ENCODE results near the gene CIDEB. TPM values are rescaled to one million over a fixed set of nuclear protein-coding genes. Genes with fewer than 3 reads are reported as not detected.

Gene CIDEB
- total RNA-seq, 4 donors from 2014 or later, result 4.6 to 13.0 (median 9.5) TPM

GRCh38 chr14:24260026-24260779 is 47.6 kb downstream of the CIDEB start:
- peak; percentile 41 to 61 for DNase-seq

GRCh38 chr14:24259282-24260025 is 48.3 kb downstream of the CIDEB start:
- H3K27ac ChIP-seq, result peak overlapping the region; percentile 45 to 56 (median 49)
- intact Hi-C loops (cut with DNase I), result no loop called here
- H3K36me3 ChIP-seq, result no peaks in the 10 kb centered on the region
- H3K9me3 ChIP-seq, result no peaks in the 10 kb centered on the region
- H3K4me1 ChIP-seq, result peaks cover 15 to 16% of the 10 kb centered on the region in 2 donors
- peak; percentile 79 to 85 for DNase-seq
- TF ChIP-seq POLR2A (IDR thresholded peaks at IDR 0.05) (no peak), CTCF (IDR thresholded peaks at IDR 0.05) (no peak)
- no peaks in the 10 kb centered on the region for H3K27me3 ChIP-seq
- 68 to 75% methylated on average over 10 to 15 of the region's 16 CpGs for WGBS, 2 donors
- no peak overlapping the region for H3K4me3 ChIP-seq (replicated peaks in 1 of 3)

More at GRCh38 chr14:24260026-24260779, 47.6 kb downstream of the CIDEB start:
- Histone ChIP-seq H3K36me3 (no peaks in the 10 kb centered on the region), H3K27ac (peak overlapping the region in 2 of 3 donors; percentile 45 to 56), H3K4me3 (replicated peaks in 1 of 3) (no peak overlapping the region), H3K9me3 (no peaks in the 10 kb centered on the region), H3K27me3 (no peaks in the 10 kb centered on the region), H3K4me1 (peaks cover 15 to 16% of the 10 kb centered on the region in 2 donors)
- no peak for TF ChIP-seq POLR2A (IDR thresholded peaks at IDR 0.05)
- TF ChIP-seq CTCF (IDR thresholded peaks at IDR 0.05), result no peak
- WGBS, 2 donors, result 87 to 93% methylated on average over 15 to 16 of the region's 16 CpGs
- intact Hi-C loops (cut with DNase I), result no loop called here

- intact Hi-C loops (cut with DNase I), result no loop called here
- 90 to 95% methylated on average over 17 to 18 of the region's 18 CpGs for WGBS, 2 donors
- TF ChIP-seq CTCF (IDR thresholded peaks at IDR 0.05), result no peak
- TF ChIP-seq POLR2A (IDR thresholded peaks at IDR 0.05), result no peak
- DNase-seq, result no peak
- peaks cover 15 to 16% of the 10 kb centered on the region in 2 donors for H3K4me1 ChIP-seq
- no peaks in the 10 kb centered on the region for H3K9me3 ChIP-seq
- peak overlapping the region in 1 of 3 donors; percentile 56 for H3K27ac ChIP-seq
- H3K36me3 ChIP-seq, result no peaks in the 10 kb centered on the region
- no peak overlapping the region for H3K4me3 ChIP-seq (replicated peaks in 1 of 3)
- H3K27me3 ChIP-seq, result no peaks in the 10 kb centered on the region
These were observed 49.1 kb downstream of the CIDEB start for GRCh38 chr14:24258548-24259265.

GRCh38 chr14:24258119-24258518 is 49.7 kb downstream of the CIDEB start:
- intact Hi-C loops (cut with DNase I), result no loop called here

More at GRCh38 chr14:24258119-24258518, 49.7 kb downstream of the CIDEB start:
- H3K36me3 ChIP-seq, result no peaks in the 10 kb centered on the region
- DNase-seq, result no peak
- peaks cover 15 to 16% of the 10 kb centered on the region in 2 donors for H3K4me1 ChIP-seq
- no peaks in the 10 kb centered on the region for H3K9me3 ChIP-seq
- WGBS, 2 donors, result 89 to 90% methylated on average over 9 of the region's 9 CpGs
- no peak overlapping the region for H3K27ac ChIP-seq
- H3K27me3 ChIP-seq, result no peaks in the 10 kb centered on the region
- no peak overlapping the region for H3K4me3 ChIP-seq (replicated peaks in 1 of 3)
- no peak for TF ChIP-seq CTCF (IDR thresholded peaks at IDR 0.05)

Measured in thyroid gland (tissue), 4 donors.